ENCODE results near the gene LGALS7. TPM values are rescaled to one million over a fixed set of nuclear protein-coding genes. Genes with fewer than 3 reads are reported as not detected.
A peak's percentile ranks its signal among the peaks of the same experiment; 100 is the strongest.

The LGALS7 gene
- total RNA-seq, 6 experiments from 2014 or later: not detected

GRCh38 chr19:38727868-38728660 is 45.3 kb downstream of the LGALS7 start:
- peaks cover 36% of the 10 kb centered on the region for H3K36me3 Mint-ChIP-seq (ENCODE audit: low read depth)
- H3K27ac Mint-ChIP-seq: no peak overlapping the region
- H3K9me3 Mint-ChIP-seq: no peaks in the 10 kb centered on the region
- no peak for DNase-seq
- TF ChIP-seq, protein P1, sequence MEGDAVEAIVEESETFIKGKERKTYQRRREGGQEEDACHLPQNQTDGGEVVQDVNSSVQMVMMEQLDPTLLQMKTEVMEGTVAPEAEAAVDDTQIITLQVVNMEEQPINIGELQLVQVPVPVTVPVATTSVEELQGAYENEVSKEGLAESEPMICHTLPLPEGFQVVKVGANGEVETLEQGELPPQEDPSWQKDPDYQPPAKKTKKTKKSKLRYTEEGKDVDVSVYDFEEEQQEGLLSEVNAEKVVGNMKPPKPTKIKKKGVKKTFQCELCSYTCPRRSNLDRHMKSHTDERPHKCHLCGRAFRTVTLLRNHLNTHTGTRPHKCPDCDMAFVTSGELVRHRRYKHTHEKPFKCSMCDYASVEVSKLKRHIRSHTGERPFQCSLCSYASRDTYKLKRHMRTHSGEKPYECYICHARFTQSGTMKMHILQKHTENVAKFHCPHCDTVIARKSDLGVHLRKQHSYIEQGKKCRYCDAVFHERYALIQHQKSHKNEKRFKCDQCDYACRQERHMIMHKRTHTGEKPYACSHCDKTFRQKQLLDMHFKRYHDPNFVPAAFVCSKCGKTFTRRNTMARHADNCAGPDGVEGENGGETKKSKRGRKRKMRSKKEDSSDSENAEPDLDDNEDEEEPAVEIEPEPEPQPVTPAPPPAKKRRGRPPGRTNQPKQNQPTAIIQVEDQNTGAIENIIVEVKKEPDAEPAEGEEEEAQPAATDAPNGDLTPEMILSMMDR (IDR thresholded peaks at IDR 0.05): no peak
- H3K4me1 Mint-ChIP-seq (ENCODE audit: low read depth): peaks cover 16% of the 10 kb centered on the region
- no peak overlapping the region for H3K4me3 Mint-ChIP-seq
- H3K27me3 Mint-ChIP-seq (ENCODE audit: insufficient read depth): peaks cover 34% of the 10 kb centered on the region

GRCh38 chr19:38727306-38727867 is 45.9 kb downstream of the LGALS7 start:
- H3K27ac Mint-ChIP-seq: no peak overlapping the region
- no peak for DNase-seq
- no peak overlapping the region for H3K4me3 Mint-ChIP-seq
- H3K27me3 Mint-ChIP-seq (ENCODE audit: insufficient read depth): peaks cover 33% of the 10 kb centered on the region
- TF ChIP-seq, protein P1 (IDR thresholded peaks at IDR 0.05): no peak
- peaks cover 29% of the 10 kb centered on the region for H3K36me3 Mint-ChIP-seq (ENCODE audit: low read depth)
- H3K4me1 Mint-ChIP-seq (ENCODE audit: low read depth): peaks cover 10% of the 10 kb centered on the region
- H3K9me3 Mint-ChIP-seq: no peaks in the 10 kb centered on the region

- H3K36me3 Mint-ChIP-seq (ENCODE audit: low read depth): peaks cover 24% of the 10 kb centered on the region
- H3K4me3 Mint-ChIP-seq: no peak overlapping the region
- no peaks in the 10 kb centered on the region for H3K9me3 Mint-ChIP-seq
- DNase-seq: no peak
- H3K27me3 Mint-ChIP-seq (ENCODE audit: insufficient read depth): peaks cover 38% of the 10 kb centered on the region
- TF ChIP-seq, protein P1 (IDR thresholded peaks at IDR 0.05): no peak
- H3K27ac Mint-ChIP-seq: no peak overlapping the region
- peaks cover 4% of the 10 kb centered on the region for H3K4me1 Mint-ChIP-seq (ENCODE audit: low read depth)
Observed at GRCh38 chr19:38726761-38727301, 46.5 kb downstream of the LGALS7 start.

DNA sequence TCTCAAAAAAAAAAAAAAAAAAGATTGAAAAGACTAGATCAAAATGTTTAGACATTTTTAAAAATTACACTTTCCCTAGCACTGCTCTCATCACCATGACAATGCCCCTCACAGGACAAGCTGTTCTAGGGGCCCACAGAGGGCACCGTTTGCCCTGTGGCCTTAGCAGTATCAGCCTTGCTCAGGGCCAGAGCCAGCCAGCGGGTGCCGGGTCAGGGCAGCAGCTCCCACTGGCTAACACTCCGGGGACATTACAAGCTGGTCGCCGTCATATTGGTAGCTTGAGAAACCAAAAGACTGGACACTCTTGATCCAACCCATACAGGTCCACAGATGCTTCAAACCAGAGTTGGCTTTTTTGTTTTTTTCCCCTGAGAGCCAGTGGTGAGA is 47.0 kb downstream of the LGALS7 start:
- Mint-ChIP-seq H3K4me1 (ENCODE audit: low read depth) (no peaks in the 10 kb centered on the region), H3K27me3 (ENCODE audit: insufficient read depth) (peaks cover 38% of the 10 kb centered on the region), H3K9me3 (no peaks in the 10 kb centered on the region), H3K27ac (peak overlapping the region; percentile 38; the same call in 1 of the 2 replicates), H3K4me3 (no peak overlapping the region), H3K36me3 (ENCODE audit: low read depth) (peaks cover 21% of the 10 kb centered on the region)
- no peak for DNase-seq
- TF ChIP-seq, protein P1 (IDR thresholded peaks at IDR 0.05): no peak

DNA sequence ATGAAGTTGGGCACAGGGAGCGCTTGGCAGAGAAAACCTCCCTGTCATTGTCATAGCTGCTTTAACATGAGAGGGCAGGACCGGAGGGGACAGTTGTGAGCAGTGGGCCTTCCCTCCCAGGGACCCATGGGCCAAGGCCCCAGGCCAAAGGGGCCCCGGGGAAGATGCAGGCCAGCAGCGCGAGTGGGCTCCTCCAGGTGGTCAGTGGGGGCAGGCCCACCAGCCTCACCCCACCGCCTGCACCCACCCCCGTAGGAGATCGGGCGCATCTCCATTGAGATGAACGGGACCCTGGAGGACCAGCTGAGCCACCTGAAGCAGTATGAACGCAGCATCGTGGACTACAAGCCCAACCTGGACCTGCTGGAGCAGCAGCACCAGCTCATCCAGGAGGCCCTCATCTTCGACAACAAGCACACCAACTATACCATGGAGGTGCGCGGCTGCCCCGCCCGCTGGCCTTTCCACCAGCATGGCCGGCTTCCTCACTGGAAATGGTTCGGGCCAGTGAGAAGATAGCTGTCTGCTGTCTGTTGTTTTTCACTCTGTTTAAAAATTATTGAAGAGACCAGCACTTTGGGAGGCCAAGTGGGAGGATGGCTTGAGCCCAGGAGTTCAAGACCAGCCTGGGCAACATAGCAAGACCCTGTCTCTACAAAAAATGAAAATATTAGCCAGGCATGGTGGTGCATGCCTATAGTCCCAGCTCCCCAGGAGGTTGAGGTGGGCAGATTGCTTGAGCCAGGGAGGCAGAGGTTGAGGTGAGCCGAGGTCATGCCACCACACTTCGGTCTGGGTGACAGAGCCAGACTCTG is 47.6 kb downstream of the LGALS7 start:
- Mint-ChIP-seq H3K36me3 (ENCODE audit: low read depth) (peaks cover 24% of the 10 kb centered on the region), H3K4me3 (no peak overlapping the region), H3K27me3 (ENCODE audit: insufficient read depth) (peaks cover 37% of the 10 kb centered on the region), H3K27ac (peak overlapping the region; percentile 38; the same call in 1 of the 2 replicates), H3K9me3 (no peaks in the 10 kb centered on the region), H3K4me1 (ENCODE audit: low read depth) (no peaks in the 10 kb centered on the region)
- DNase-seq: no peak
- TF ChIP-seq, protein P1 (IDR thresholded peaks at IDR 0.05): no peak

All from HFFc6 (cell line).